Measurements from ENCODE around the gene DAZAP1.

DAZAP1 gene

GRCh38 chr19:1427221-1427920, 20.0 kb downstream of the DAZAP1 start:
- TF ChIP-seq, protein P1, sequence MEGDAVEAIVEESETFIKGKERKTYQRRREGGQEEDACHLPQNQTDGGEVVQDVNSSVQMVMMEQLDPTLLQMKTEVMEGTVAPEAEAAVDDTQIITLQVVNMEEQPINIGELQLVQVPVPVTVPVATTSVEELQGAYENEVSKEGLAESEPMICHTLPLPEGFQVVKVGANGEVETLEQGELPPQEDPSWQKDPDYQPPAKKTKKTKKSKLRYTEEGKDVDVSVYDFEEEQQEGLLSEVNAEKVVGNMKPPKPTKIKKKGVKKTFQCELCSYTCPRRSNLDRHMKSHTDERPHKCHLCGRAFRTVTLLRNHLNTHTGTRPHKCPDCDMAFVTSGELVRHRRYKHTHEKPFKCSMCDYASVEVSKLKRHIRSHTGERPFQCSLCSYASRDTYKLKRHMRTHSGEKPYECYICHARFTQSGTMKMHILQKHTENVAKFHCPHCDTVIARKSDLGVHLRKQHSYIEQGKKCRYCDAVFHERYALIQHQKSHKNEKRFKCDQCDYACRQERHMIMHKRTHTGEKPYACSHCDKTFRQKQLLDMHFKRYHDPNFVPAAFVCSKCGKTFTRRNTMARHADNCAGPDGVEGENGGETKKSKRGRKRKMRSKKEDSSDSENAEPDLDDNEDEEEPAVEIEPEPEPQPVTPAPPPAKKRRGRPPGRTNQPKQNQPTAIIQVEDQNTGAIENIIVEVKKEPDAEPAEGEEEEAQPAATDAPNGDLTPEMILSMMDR (conservative IDR thresholded peaks at IDR 0.05; ENCODE audit: low read depth): no peak
- CTCF ChIA-PET: no interaction called here
- peak overlapping the region; percentile 72 for H3K27ac ChIP-seq
- POLR2A ChIA-PET (ENCODE audit: low non-redundant PET): no interaction called here
- DNase-seq (ENCODE audit: low spot score): no peak

- ChIA-PET CTCF (interaction anchor here (0.6 to 1.2 kb wide), 3 partner anchors 16 to 149 kb away, joined by 3 to 4 read pairs (median 4); no protein-coding TSS in a partner anchor), POLR2A (ENCODE audit: low non-redundant PET) (interaction anchor here (0.7 kb wide), 1 partner anchor 91 kb away, joined by 3 read pairs; no protein-coding TSS in a partner anchor)
- TF ChIP-seq, protein P1 (conservative IDR thresholded peaks at IDR 0.05; ENCODE audit: low read depth): no peak
- peak overlapping the region; percentile 72 for H3K27ac ChIP-seq
- DNase-seq (ENCODE audit: low spot score): no peak
Measured at GRCh38 chr19:1428738-1429391, 21.5 kb downstream of the DAZAP1 start.

DNA sequence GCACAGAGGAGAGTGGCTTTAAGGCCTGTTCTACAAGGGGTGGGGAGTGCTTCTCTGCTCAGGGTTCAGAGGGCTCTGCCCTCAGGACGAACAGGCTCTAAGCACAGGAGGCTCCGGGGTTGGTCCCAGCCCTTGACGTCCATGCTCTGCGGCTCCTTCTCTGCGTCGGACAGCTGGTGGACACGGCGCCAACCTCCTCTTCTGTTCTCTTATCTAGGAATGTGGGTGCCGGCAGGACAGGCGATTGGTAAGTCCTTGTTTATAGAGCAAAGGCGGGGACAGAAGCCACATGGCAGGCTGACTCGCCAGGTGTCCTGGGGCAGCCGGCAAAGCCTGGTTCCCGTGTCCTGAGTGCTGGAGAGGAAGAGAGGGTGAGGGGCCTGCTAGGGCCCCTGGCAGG, 22.4 kb downstream of the DAZAP1 start:
- POLR2A ChIA-PET (ENCODE audit: low non-redundant PET): interaction anchor here (0.7 kb wide), 1 partner anchor 92 kb away, joined by 3 read pairs; no protein-coding TSS in a partner anchor
- CTCF ChIA-PET: interaction anchor here (0.6 to 1.2 kb wide), 2 partner anchors 15 to 150 kb away, joined by 4 read pairs; no protein-coding TSS in a partner anchor
- H3K27ac ChIP-seq: peak overlapping the region; percentile 72
- DNase-seq (ENCODE audit: low spot score): no peak
- TF ChIP-seq, protein P1 (conservative IDR thresholded peaks at IDR 0.05; ENCODE audit: low read depth): no peak

DNA sequence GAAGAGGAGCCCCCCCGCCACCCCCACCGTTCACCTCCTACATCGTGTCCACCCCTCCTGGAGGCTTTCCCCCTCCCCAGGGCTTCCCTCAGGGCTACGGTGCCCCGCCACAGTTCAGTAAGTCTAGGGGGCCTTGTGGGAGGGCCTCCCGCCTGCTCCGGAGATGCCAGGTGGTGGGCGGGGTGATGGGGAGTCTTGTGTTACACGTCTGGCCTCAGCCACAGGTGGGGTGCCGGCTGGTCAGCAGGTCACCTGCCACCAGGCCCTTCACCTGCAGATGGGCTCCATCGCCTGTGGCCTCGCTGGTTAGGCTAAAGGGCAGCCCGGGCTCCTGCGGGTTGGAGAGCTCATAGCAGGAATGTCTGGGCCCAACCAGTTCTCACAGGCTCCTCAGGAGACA, 22.9 kb downstream of the DAZAP1 start:
- peak overlapping the region; percentile 72 for H3K27ac ChIP-seq
- TF ChIP-seq, protein P1 (conservative IDR thresholded peaks at IDR 0.05; ENCODE audit: low read depth): no peak
- CTCF ChIA-PET: interaction anchor here (0.6 kb wide), 1 partner anchor 151 kb away, joined by 4 read pairs; no protein-coding TSS in a partner anchor
- POLR2A ChIA-PET (ENCODE audit: low non-redundant PET): no interaction called here
- no peak for DNase-seq (ENCODE audit: low spot score)

DNA sequence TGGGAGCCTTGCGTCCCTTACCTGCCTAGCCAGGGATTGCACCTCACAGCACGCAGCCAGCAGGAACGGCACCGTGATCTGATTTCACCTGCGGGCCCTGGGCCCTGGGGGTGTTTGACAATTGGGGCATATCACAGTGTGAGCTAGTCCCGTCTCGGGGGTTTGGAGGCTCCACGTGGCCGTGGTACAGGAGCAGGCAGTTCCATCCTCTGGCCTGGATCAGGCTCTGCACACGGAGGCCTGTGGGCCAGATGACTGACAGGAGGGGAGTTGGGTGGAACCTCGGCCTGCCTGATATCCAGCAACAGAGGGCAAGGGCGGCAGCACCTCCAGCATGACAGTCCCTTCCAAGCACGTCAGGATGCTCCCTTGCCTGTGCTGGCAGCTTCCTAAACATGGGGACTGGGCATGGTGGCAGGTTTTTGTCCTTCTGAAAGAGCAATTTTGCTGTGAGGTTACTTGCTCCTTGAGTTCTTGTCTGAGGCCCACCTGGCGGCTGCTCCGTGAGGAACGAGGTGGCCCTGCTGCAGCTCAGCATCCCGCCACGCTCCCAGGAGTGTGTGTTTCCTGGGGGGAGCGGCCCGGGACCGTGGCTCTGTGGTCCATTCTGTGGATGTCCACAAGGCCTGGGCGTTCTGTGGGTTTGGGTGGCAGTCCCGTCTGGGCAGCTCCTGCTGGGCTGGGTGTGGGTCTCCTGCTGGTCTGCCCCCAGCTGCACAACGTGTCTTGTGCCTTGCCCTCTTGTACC, 24.5 kb downstream of the DAZAP1 start:
- H3K27ac ChIP-seq: peak overlapping the region; percentile 82
- TF ChIP-seq, protein P1 (conservative IDR thresholded peaks at IDR 0.05; ENCODE audit: low read depth): no peak
- CTCF ChIA-PET: interaction anchor here (0.6 to 1.0 kb wide), 2 partner anchors 19 to 209 kb away, joined by 3 read pairs; no protein-coding TSS in a partner anchor
- POLR2A ChIA-PET (ENCODE audit: low non-redundant PET): no interaction called here
- no peak for DNase-seq (ENCODE audit: low spot score)

DNA sequence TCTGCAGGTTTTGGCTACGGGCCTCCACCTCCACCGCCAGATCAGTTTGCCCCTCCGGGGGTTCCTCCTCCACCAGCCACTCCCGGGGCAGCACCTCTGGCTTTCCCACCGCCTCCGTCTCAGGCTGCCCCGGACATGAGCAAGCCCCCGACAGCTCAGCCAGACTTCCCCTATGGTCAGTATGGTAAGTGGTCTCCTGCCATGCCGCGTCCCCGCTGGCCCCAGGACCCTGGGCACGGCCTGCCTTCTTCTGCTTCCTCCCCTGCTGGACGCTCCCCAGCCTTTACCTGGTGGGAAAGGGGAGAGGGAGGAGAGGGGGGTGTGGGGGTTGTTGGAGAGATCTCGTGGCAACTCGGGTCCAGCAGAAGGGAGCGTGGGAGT, 25.1 kb downstream of the DAZAP1 start:
- TF ChIP-seq, protein P1 (conservative IDR thresholded peaks at IDR 0.05; ENCODE audit: low read depth): no peak
- DNase-seq (ENCODE audit: low spot score): no peak
- ChIA-PET POLR2A (ENCODE audit: low non-redundant PET) (no interaction called here), CTCF (interaction anchor here (1.0 kb wide), 1 partner anchor 20 kb away, joined by 3 read pairs; no protein-coding TSS in a partner anchor)
- H3K27ac ChIP-seq: peak overlapping the region; percentile 82

Data from RWPE1 (cell line).